Myocyte (in vitro differentiated cells): ENCODE measurements around the gene FUT7. TPM values are rescaled to one million over a fixed set of nuclear protein-coding genes. Genes with fewer than 3 reads are reported as not detected.
"Not testable (repeated sequence)": the region's sequence is repeated elsewhere in the genome, so short reads cannot be mapped to it uniquely, and the experiment has no call there.

Source experiments
- DNase-seq: peaks from one replicate; pipeline ENCODE4 v3.0.0-alpha.2; 2012; ENCODE audit warnings: low read depth
- total RNA-seq: library from RNA; depleted of rRNA; stranded (reverse); fragments of >200 nt; gene quantifications from 2 replicates; pipeline ENCODE4 v1.2.3, GENCODE V29; 2014

FUT7 gene
- total RNA-seq, 1 donor from 2014 or later: not detected

- no peak for DNase-seq
Measured at GRCh38 chr9:137006116-137007003, 25.5 kb downstream of the FUT7 start.

- DNase-seq: not testable (repeated sequence)
Measured at GRCh38 chr9:137004285-137004684, 27.6 kb downstream of the FUT7 start.

- no peak for DNase-seq
Measured at GRCh38 chr9:137002646-137003041, 29.2 kb downstream of the FUT7 start.

- DNase-seq: no peak
Measured at GRCh38 chr9:137001857-137002645, 29.8 kb downstream of the FUT7 start.

- DNase-seq: peak; percentile 41
Measured at GRCh38 chr9:137000177-137000930, 31.5 kb downstream of the FUT7 start.

GRCh38 chr9:136997830-136998234 is 34.1 kb downstream of the FUT7 start:
- DNase-seq: no peak

- no peak for DNase-seq
Measured at GRCh38 chr9:136997371-136997770, 34.5 kb downstream of the FUT7 start.

- DNase-seq: no peak
Measured at GRCh38 chr9:136996361-136997292, 35.3 kb downstream of the FUT7 start, which contains the start of gene CLIC3. Gene CLIC3 (minus strand): TSS chr9:136996568. CDS start chr9:136996543, 25 bp downstream.

- DNase-seq: no peak
Measured at GRCh38 chr9:136995772-136996311, 36.0 kb downstream of the FUT7 start.

- DNase-seq: no peak
Measured at GRCh38 chr9:136995362-136995761, 36.5 kb downstream of the FUT7 start.

GRCh38 chr9:136994888-136995230 is 37.0 kb downstream of the FUT7 start:
- DNase-seq: no peak

- no peak for DNase-seq
Measured at GRCh38 chr9:136994180-136994887, 37.6 kb downstream of the FUT7 start.

- no peak for DNase-seq
Measured at GRCh38 chr9:136992819-136993369, 39.0 kb downstream of the FUT7 start.

- DNase-seq: peak; percentile 86
Measured at GRCh38 chr9:136991993-136992818, 39.7 kb downstream of the FUT7 start, which contains the start of gene PAXX. Gene PAXX (plus strand): TSS chr9:136992422. CDS start chr9:136992444, 22 bp downstream.

- DNase-seq: no peak
Measured at GRCh38 chr9:136990242-136990911, 41.5 kb downstream of the FUT7 start.

- DNase-seq: no peak
Measured at GRCh38 chr9:136988872-136989271, 43.0 kb downstream of the FUT7 start.

- DNase-seq: no peak
Measured at GRCh38 chr9:136985853-136986252, 46.0 kb downstream of the FUT7 start.
